Measurements from ENCODE around the gene SLC35F3.

GRCh38 chr1:234067581-234068337 is 163.3 kb downstream of the SLC35F3 start:
- TF ChIP-seq, protein P1, sequence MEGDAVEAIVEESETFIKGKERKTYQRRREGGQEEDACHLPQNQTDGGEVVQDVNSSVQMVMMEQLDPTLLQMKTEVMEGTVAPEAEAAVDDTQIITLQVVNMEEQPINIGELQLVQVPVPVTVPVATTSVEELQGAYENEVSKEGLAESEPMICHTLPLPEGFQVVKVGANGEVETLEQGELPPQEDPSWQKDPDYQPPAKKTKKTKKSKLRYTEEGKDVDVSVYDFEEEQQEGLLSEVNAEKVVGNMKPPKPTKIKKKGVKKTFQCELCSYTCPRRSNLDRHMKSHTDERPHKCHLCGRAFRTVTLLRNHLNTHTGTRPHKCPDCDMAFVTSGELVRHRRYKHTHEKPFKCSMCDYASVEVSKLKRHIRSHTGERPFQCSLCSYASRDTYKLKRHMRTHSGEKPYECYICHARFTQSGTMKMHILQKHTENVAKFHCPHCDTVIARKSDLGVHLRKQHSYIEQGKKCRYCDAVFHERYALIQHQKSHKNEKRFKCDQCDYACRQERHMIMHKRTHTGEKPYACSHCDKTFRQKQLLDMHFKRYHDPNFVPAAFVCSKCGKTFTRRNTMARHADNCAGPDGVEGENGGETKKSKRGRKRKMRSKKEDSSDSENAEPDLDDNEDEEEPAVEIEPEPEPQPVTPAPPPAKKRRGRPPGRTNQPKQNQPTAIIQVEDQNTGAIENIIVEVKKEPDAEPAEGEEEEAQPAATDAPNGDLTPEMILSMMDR (IDR thresholded peaks at IDR 0.05; ENCODE audit: poor library complexity, severe bottlenecking): no peak
- no peak for TF ChIP-seq RAD21 (conservative IDR thresholded peaks at IDR 0.05)
